ENCODE measurements around the gene SMC1B. TPM values are rescaled to one million over a fixed set of nuclear protein-coding genes. Genes with fewer than 3 reads are reported as not detected.

Gene SMC1B
- total RNA-seq, 1 experiment from 2014 or later = 0.10 TPM

- H3K27ac ChIP-seq (ENCODE audit: low read length) = no peak overlapping the region
- no peaks in the 10 kb centered on the region; the same call in 1 of the 2 replicates for H3K36me3 ChIP-seq (ENCODE audit: control insufficient read depth, insufficient read depth, low read length)
- ATAC-seq = no peak
- H3K27me3 ChIP-seq (ENCODE audit: control insufficient read depth, insufficient read depth, low read length) = no peaks in the 10 kb centered on the region
- intact Hi-C loops (cut with micrococcal nuclease; ENCODE audit: unreplicated experiment) = no loop called here
- peaks cover 9% of the 10 kb centered on the region; the same call in 1 of the 2 replicates for H3K4me1 ChIP-seq (ENCODE audit: control insufficient read depth, insufficient read depth, low read length)
- DNase-seq (ENCODE audit: low read depth, low spot score) = no peak
- no peak for TF ChIP-seq TCF7L2 (IDR thresholded peaks at IDR 0.05; ENCODE audit: low read depth, low read length)
- TF ChIP-seq CTCF (IDR thresholded peaks at IDR 0.05) = no peak
- TF ChIP-seq SIN3A (IDR thresholded peaks at IDR 0.05; ENCODE audit: borderline replicate concordance, insufficient read depth, low read depth, low read length) = no peak
- TF ChIP-seq REST (IDR thresholded peaks at IDR 0.05; ENCODE audit: insufficient read depth in 1 of 2, low read depth in 2 of 2, low read length in 1 of 2) = no peak
- TF ChIP-seq POLR2AphosphoS5 (IDR thresholded peaks at IDR 0.05; ENCODE audit: low read depth, low read length) = no peak
- POLR2A ChIA-PET = no interaction called here
- no peak overlapping the region for H3K4me3 ChIP-seq (ENCODE audit: low read depth in 2 of 2, low read length in 2 of 2)
- BruUV-seq (replicated peaks) = no TSS peak
- in situ Hi-C loops (cut with HindIII; ENCODE audit: low pct_unique_long_range_greater_than_20kb, low sequenced_read_pairs) = no loop called here
- CTCF ChIA-PET = no interaction called here
- H3K9me3 ChIP-seq (ENCODE audit: control insufficient read depth, insufficient read depth, low read depth, low read length) = no peaks in the 10 kb centered on the region
Measured at GRCh38 chr22:45321827-45322226, 91.6 kb downstream of the SMC1B start.

- H3K27me3 ChIP-seq (ENCODE audit: control insufficient read depth, insufficient read depth, low read length) = no peaks in the 10 kb centered on the region
- TF ChIP-seq TCF7L2 (IDR thresholded peaks at IDR 0.05; ENCODE audit: low read depth, low read length) (no peak), POLR2AphosphoS5 (IDR thresholded peaks at IDR 0.05; ENCODE audit: low read depth, low read length) (no peak), SIN3A (IDR thresholded peaks at IDR 0.05; ENCODE audit: borderline replicate concordance, insufficient read depth, low read depth, low read length) (no peak), REST (IDR thresholded peaks at IDR 0.05; ENCODE audit: insufficient read depth in 1 of 2, low read depth in 2 of 2, low read length in 1 of 2) (no peak), CTCF (IDR thresholded peaks at IDR 0.05) (no peak)
- ATAC-seq = no peak
- no peaks in the 10 kb centered on the region; the same call in 1 of the 2 replicates for H3K36me3 ChIP-seq (ENCODE audit: control insufficient read depth, insufficient read depth, low read length)
- peaks cover 9% of the 10 kb centered on the region; the same call in 1 of the 2 replicates for H3K4me1 ChIP-seq (ENCODE audit: control insufficient read depth, insufficient read depth, low read length)
- no peak overlapping the region for H3K4me3 ChIP-seq (ENCODE audit: low read depth in 2 of 2, low read length in 2 of 2)
- no peak for DNase-seq (ENCODE audit: low read depth, low spot score)
- in situ Hi-C loops (cut with HindIII; ENCODE audit: low pct_unique_long_range_greater_than_20kb, low sequenced_read_pairs) = no loop called here
- intact Hi-C loops (cut with micrococcal nuclease; ENCODE audit: unreplicated experiment) = no loop called here
- ChIA-PET CTCF (no interaction called here), POLR2A (no interaction called here)
- BruUV-seq (replicated peaks) = no TSS peak
- H3K27ac ChIP-seq (ENCODE audit: low read length) = no peak overlapping the region
- no peaks in the 10 kb centered on the region for H3K9me3 ChIP-seq (ENCODE audit: control insufficient read depth, insufficient read depth, low read depth, low read length)
Measured at GRCh38 chr22:45320357-45320976, 92.9 kb downstream of the SMC1B start.
